Right renal pelvis (tissue), 4 donors: ENCODE measurements around the gene TMEM239. TPM values are rescaled to one million over a fixed set of nuclear protein-coding genes. Genes with fewer than 3 reads are reported as not detected.

Experiments
- DNase-seq, 4 donors: peaks; one replicate each; pipeline ENCODE4 v3.0.0-alpha.2; 2013; ENCODE audit warnings: low read depth in 4 of 4, low spot score in 3 of 4, missing footprints in 1 of 4
- polyA plus RNA-seq, 4 donors: library from polyadenylated mRNA; unstranded; fragments of 120-200 nt; gene quantifications; one replicate each; pipeline ENCODE4 v1.2.1, GENCODE V29; 2013; ENCODE audit not compliant: insufficient read length in 4 of 4

The TMEM239 gene
- polyA plus RNA-seq, 4 donors = 0.01 to 0.17 (median 0.11) TPM

- DNase-seq = no peak
Observed at GRCh38 chr20:2840967-2841531, 24.9 kb downstream of the TMEM239 start.

DNA sequence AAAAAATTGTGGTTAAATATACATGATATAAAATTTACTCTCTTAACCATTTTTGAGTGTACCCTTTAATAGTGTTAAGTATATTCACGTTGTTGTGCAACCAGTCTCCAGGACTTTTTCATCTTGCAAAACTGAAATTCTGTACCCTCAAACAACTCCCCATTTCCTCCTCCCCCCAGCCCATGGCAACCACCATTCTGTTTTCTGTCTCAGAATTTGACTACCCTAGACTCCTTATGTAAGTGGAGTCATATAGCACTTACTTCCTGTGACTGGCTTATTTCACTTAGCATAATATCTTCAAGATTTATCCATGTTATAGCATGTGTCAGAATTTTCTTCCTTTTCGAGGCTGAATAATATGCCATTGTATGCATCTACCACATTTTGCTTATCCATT lies 29.4 kb downstream of the TMEM239 start:
- no peak for DNase-seq

- no peak for DNase-seq
Observed at GRCh38 chr20:2846698-2847097, 30.5 kb downstream of the TMEM239 start.

GRCh38 chr20:2847802-2848201 lies 31.6 kb downstream of the TMEM239 start:
- DNase-seq = no peak

- no peak for DNase-seq
Observed at GRCh38 chr20:2849529-2849928, 33.4 kb downstream of the TMEM239 start.

- DNase-seq = no peak
Observed at GRCh38 chr20:2851086-2851485, 34.9 kb downstream of the TMEM239 start.

GRCh38 chr20:2858591-2858990 lies 42.4 kb downstream of the TMEM239 start:
- no peak for DNase-seq

- DNase-seq = no peak
Observed at GRCh38 chr20:2859330-2860121, 43.4 kb downstream of the TMEM239 start.

DNA sequence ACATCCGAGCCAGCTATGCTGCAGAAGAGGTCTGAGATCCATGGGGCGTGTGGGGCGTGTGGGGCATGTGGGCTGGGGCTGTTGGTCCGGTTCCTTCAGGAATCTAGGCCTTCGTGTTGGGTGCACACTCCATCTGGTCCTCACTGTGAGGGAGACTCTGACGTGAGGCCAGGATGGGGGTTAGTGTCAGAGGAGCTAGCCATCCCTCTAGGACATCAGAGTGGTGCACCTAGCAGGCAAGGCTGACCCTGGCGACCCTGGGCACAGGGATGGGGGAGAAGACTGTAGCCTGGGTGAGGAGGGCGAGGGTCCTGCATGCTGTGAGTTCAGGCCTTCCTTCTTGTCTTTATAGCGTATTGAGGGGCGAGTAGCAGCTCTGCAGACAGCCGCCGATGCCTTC lies 48.5 kb downstream of the TMEM239 start:
- DNase-seq = no peak

- DNase-seq = no peak
Observed at GRCh38 chr20:2865101-2865500, 48.9 kb downstream of the TMEM239 start.

- no peak for DNase-seq
Observed at GRCh38 chr20:2865630-2866029, 49.5 kb downstream of the TMEM239 start.

DNA sequence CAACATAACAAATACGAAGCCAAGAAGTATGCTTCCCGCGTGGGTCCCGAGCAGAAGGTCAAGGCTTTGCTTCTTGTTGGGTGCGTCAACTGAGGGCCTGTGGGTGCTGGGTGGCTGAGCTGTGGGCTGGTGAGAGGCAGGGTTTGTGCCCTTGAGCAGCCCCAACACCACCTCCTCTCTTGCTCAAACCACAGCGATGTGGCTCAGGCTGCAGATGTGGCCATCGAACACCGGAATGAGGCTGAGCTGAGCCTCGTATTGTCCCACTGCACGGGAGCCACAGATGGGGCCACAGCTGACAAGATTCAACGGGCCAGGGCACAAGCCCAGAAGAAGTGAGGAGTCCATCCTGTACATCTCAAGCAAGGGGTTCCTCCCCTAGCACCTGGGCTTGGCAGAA lies 50.1 kb downstream of the TMEM239 start:
- no peak for DNase-seq

- DNase-seq = no peak
Observed at GRCh38 chr20:2867081-2867864, 51.1 kb downstream of the TMEM239 start.

Other genes starting within 250 kb of the TMEM239 start
- 100 to 1,000 TPM; 229 to 245 (median 232) TPM for gene NOP56, start 163.7 kb upstream of the TMEM239 start, polyA plus RNA-seq
- gene IDH3B, start 152.1 kb upstream of the TMEM239 start, polyA plus RNA-seq = 100 to 1,000 TPM; 124 to 143 (median 126) TPM
- gene EBF4, start 123.6 kb upstream of the TMEM239 start, polyA plus RNA-seq = 10 to 100 TPM; 31.5 to 34.2 (median 33.0) TPM
- 100 to 1,000 TPM; 234 to 339 (median 276) TPM for gene CPXM1, start 15.7 kb upstream of the TMEM239 start, polyA plus RNA-seq
- gene C20orf141, start 1.4 kb upstream of the TMEM239 start, polyA plus RNA-seq = not detected
- gene PCED1A, start 24.3 kb downstream of the TMEM239 start, polyA plus RNA-seq = 10 to 100 TPM; 61.1 to 74.4 (median 62.3) TPM
- 10 to 100 TPM; 35.6 to 42.6 (median 37.6) TPM for gene VPS16, start 24.4 kb downstream of the TMEM239 start, polyA plus RNA-seq
- 100 to 1,000 TPM in 3 of 4 donors, 10 to 100 TPM in 1; 98.5 to 128 (median 120) TPM for gene PTPRA, start 57.1 kb downstream of the TMEM239 start, polyA plus RNA-seq
- gene GNRH2, start 227.3 kb downstream of the TMEM239 start, polyA plus RNA-seq = under 1 TPM in 2 of 4 donors, not detected in 2; 0.27 to 0.43 TPM
- gene MRPS26, start 229.7 kb downstream of the TMEM239 start, polyA plus RNA-seq = 10 to 100 TPM; 48.2 to 80.8 (median 54.5) TPM